Liver (tissue), 9 donors: ENCODE results near the gene SMAD9. TPM values are rescaled to one million over a fixed set of nuclear protein-coding genes. Genes with fewer than 3 reads are reported as not detected.

ENCODE experiments used
- DNase-seq: peaks from one replicate; pipeline ENCODE4 v3.0.0-alpha.2; 2017; ENCODE audit warnings: low spot score
- H3K27ac ChIP-seq, 2 donors: one replicate each; pipeline ENCODE4 v1.7.0; 2013; ENCODE audit warnings: inconsistent platforms in 2 of 2, low read length in 2 of 2, control low read depth in 1 of 2, low read depth in 1 of 2, mild to moderate bottlenecking in 1 of 2
- H3K27me3 ChIP-seq, 4 donors: one replicate each; pipeline versions ENCODE4 v1.6.1 to v1.7.0; 2013; ENCODE audit warnings: low read length in 3 of 4, inconsistent platforms in 1 of 4, mild to moderate bottlenecking in 1 of 4, moderate library complexity in 1 of 4; ENCODE audit not compliant: control insufficient read depth in 4 of 4, insufficient read depth in 4 of 4
- H3K36me3 ChIP-seq, 4 donors: one replicate each; pipeline versions ENCODE4 v1.6.1 to v1.7.0; 2013; ENCODE audit warnings: low read length in 3 of 4, mild to moderate bottlenecking in 3 of 4, low read depth in 1 of 4, moderate library complexity in 1 of 4; ENCODE audit not compliant: control insufficient read depth in 4 of 4, insufficient read depth in 3 of 4
- H3K4me1 ChIP-seq, 4 donors: one replicate each; pipeline versions ENCODE4 v1.6.1 to v1.7.0; 2013; ENCODE audit warnings: low read length in 3 of 4, mild to moderate bottlenecking in 3 of 4, moderate library complexity in 1 of 4; ENCODE audit not compliant: control insufficient read depth in 4 of 4, insufficient read depth in 4 of 4
- H3K4me3 ChIP-seq, 3 donors: one replicate each; pipeline versions ENCODE4 v1.6.1 to v1.7.0; 2013; ENCODE audit warnings: low read length in 3 of 3, control low read depth in 1 of 3, low read depth in 1 of 3, mild to moderate bottlenecking in 1 of 3
- H3K9ac ChIP-seq, 2 donors: one replicate each; pipeline ENCODE4 v1.7.0; 2013; ENCODE audit warnings: low read length in 2 of 2, mild to moderate bottlenecking in 2 of 2, moderate library complexity in 2 of 2, control low read depth in 1 of 2, low read depth in 1 of 2
- H3K9me3 ChIP-seq, 4 donors: one replicate each; pipeline versions ENCODE4 v1.6.1 to v1.7.0; 2013; ENCODE audit warnings: low read length in 3 of 4; ENCODE audit not compliant: control insufficient read depth in 4 of 4
- CTCF ChIP-seq: fragments of 150-350 bp; IDR thresholded peaks from 2 replicates; pipeline ENCODE4 v1.5.1; 2017; ENCODE audit warnings: improper control_type of control experiment, low read depth, low read length; ENCODE audit not compliant: missing input control
- FOXA1 ChIP-seq: IDR thresholded peaks from 2 replicates; pipeline ENCODE4 v1.6.1; 2016; ENCODE audit warnings: antibody characterized with exemption
- FOXA2 ChIP-seq: IDR thresholded peaks from 2 replicates; pipeline ENCODE4 v1.6.1; 2016; ENCODE audit warnings: antibody characterized with exemption
- GABPA ChIP-seq, 2 donors: IDR thresholded peaks in 1 of 2; conservative IDR thresholded peaks in 1 of 2; 2 replicates each; pipeline ENCODE4 v1.6.1; 2016; ENCODE audit warnings: antibody characterized with exemption in 2 of 2, mild to moderate bottlenecking in 1 of 2, moderate library complexity in 1 of 2
- HNF4A ChIP-seq, 2 donors: conservative IDR thresholded peaks; 2 replicates each; pipeline ENCODE4 v1.6.1; 2016; ENCODE audit warnings: antibody characterized with exemption in 2 of 2, mild to moderate bottlenecking in 2 of 2
- HNF4G ChIP-seq: IDR thresholded peaks from 2 replicates; pipeline ENCODE4 v1.6.1; 2016; ENCODE audit warnings: antibody characterized with exemption
- NR2F2 ChIP-seq: IDR thresholded peaks from 2 replicates; pipeline ENCODE4 v1.6.1; 2016; ENCODE audit warnings: antibody characterized with exemption
- RAD21 ChIP-seq, 2 donors: IDR thresholded peaks; 2 replicates each; pipeline ENCODE4 v1.6.1; 2016; ENCODE audit warnings: antibody characterized with exemption in 2 of 2, mild to moderate bottlenecking in 2 of 2
- REST ChIP-seq: IDR thresholded peaks from 2 replicates; pipeline ENCODE4 v1.6.1; 2016; ENCODE audit warnings: antibody characterized with exemption, mild to moderate bottlenecking
- RXRA ChIP-seq, 2 donors: IDR thresholded peaks; 2 replicates each; pipeline ENCODE4 v1.6.1; 2017 to 2018; ENCODE audit warnings: antibody characterized with exemption in 2 of 2, mild to moderate bottlenecking in 1 of 2
- SP1 ChIP-seq: IDR thresholded peaks from 2 replicates; pipeline ENCODE4 v1.6.1; 2018; ENCODE audit warnings: antibody characterized with exemption, mild to moderate bottlenecking
- YY1 ChIP-seq: IDR thresholded peaks from 2 replicates; pipeline ENCODE4 v1.6.1; 2016; ENCODE audit warnings: antibody characterized with exemption, mild to moderate bottlenecking
- ZBTB33 ChIP-seq: IDR thresholded peaks from 2 replicates; pipeline ENCODE4 v1.6.1; 2016; ENCODE audit warnings: antibody characterized with exemption
- WGBS: extraction: QIAGEN DNeasy Blood & Tissue Kit; methylation state at CpG from one replicate; pipeline ENCODE4 v1.1.7; 2013; 5-methylcytosine and 5-hydroxymethylcytosine counted together
- polyA plus RNA-seq, 2 donors: library from polyadenylated mRNA; stranded (reverse) in 1 of 2; unstranded in 1 of 2; fragments of 200-250 nt in 1 of 2; fragments of >200 nt in 1 of 2; fragmentation: Nextera tagmentation in 1 of 2; extraction: Ambion mirVana in 1 of 2; gene quantifications; one replicate each; pipeline versions ENCODE4 v1.2.1 to v1.2.3, GENCODE V29; 2013 to 2015
- total RNA-seq, 2 donors: library from RNA; depleted of rRNA; stranded (reverse); fragments of >200 nt; gene quantifications; one replicate each; pipeline ENCODE4 v1.2.3, GENCODE V29; 2014
- donor health status: healthy.
- donor health status: healthy.
- donor health status: healthy.
- donor health status: healthy.
- donor health status: healthy.

Gene SMAD9
- total and polyA plus RNA-seq, 4 donors, result 0.51 to 1.3 (median 0.95) TPM

GRCh38 chr13:36862002-36862685 is 57.9 kb downstream of the SMAD9 start:
- no peaks in the 10 kb centered on the region for H3K9me3 ChIP-seq
- DNase-seq, result no peak
- no peak for TF ChIP-seq FOXA1
- no peak for TF ChIP-seq ZBTB33
- TF ChIP-seq GABPA (IDR thresholded peaks at IDR 0.05 in 1 of 2, conservative IDR thresholded peaks at IDR 0.05 in 1 of 2), result no peak
- TF ChIP-seq SP1, result no peak
- no peak for TF ChIP-seq REST
- peak; percentile 62 for TF ChIP-seq NR2F2
- TF ChIP-seq FOXA2, result no peak
- no peak for TF ChIP-seq YY1
- H3K27ac ChIP-seq, result no peak overlapping the region
- no peaks in the 10 kb centered on the region for H3K4me1 ChIP-seq
- no peaks in the 10 kb centered on the region for H3K36me3 ChIP-seq
- no peaks in the 10 kb centered on the region for H3K27me3 ChIP-seq
- H3K9ac ChIP-seq, result no peak overlapping the region
- no peak overlapping the region for H3K4me3 ChIP-seq
- 80% methylated on average over 6 of the region's 6 CpGs for WGBS

GRCh38 chr13:36859259-36859658 is 60.8 kb downstream of the SMAD9 start:
- DNase-seq, result no peak
- WGBS, result 90% methylated on average over 4 of the region's 4 CpGs
- H3K36me3 ChIP-seq, result no peaks in the 10 kb centered on the region
- H3K9ac ChIP-seq, result no peak overlapping the region
- TF ChIP-seq HNF4G (no peak), HNF4A (conservative IDR thresholded peaks at IDR 0.05) (no peak), NR2F2 (no peak), CTCF (no peak), FOXA1 (no peak), REST (no peak), YY1 (no peak), RXRA (IDR thresholded peaks at IDR 0.05) (no peak), RAD21 (IDR thresholded peaks at IDR 0.05) (no peak)
- no peak overlapping the region for H3K27ac ChIP-seq
- H3K9me3 ChIP-seq, result no peaks in the 10 kb centered on the region
- H3K4me1 ChIP-seq, result no peaks in the 10 kb centered on the region
- no peaks in the 10 kb centered on the region for H3K27me3 ChIP-seq
- H3K4me3 ChIP-seq, result no peak overlapping the region
